ENCODE measurements around the gene SLC9A3. TPM values are rescaled to one million over a fixed set of nuclear protein-coding genes. Genes with fewer than 3 reads are reported as not detected.

SLC9A3 gene
- total RNA-seq, 4 donors from 2014 or later = 1.7 to 4.5 (median 2.9) TPM

GRCh38 chr5:494667-495255, 29.5 kb downstream of the SLC9A3 start:
- Histone ChIP-seq H3K9me3 (no peaks in the 10 kb centered on the region), H3K27ac (no peak overlapping the region), H3K36me3 (no peaks in the 10 kb centered on the region), H3K27me3 (peaks cover 28 to 50% (median 45%) of the 10 kb centered on the region in 3 donors), H3K4me3 (no peak overlapping the region), H3K4me1 (no peaks in the 10 kb centered on the region)
- in situ Hi-C loops (cut with MboI; ENCODE audit: low sequenced_read_pairs in 4 of 4) = no loop called here
- intact Hi-C loops (cut with DNase I; ENCODE audit: low total_unique reads) = no loop called here
- ATAC-seq (no peak), DNase-seq (no peak)
- TF ChIP-seq POLR2A (IDR thresholded peaks at IDR 0.05) = no peak

- intact Hi-C loops (cut with DNase I; ENCODE audit: low total_unique reads) = no loop called here
- H3K27me3 ChIP-seq = peaks cover 19 to 55% (median 55%) of the 10 kb centered on the region in 3 donors
- ATAC-seq (no peak), DNase-seq (no peak)
- H3K4me3 ChIP-seq = no peak overlapping the region
- in situ Hi-C loops (cut with MboI; ENCODE audit: low sequenced_read_pairs in 4 of 4) = no loop called here
- no peak overlapping the region for H3K27ac ChIP-seq
- no peaks in the 10 kb centered on the region for H3K4me1 ChIP-seq
- no peak for TF ChIP-seq CTCF (IDR thresholded peaks at IDR 0.05 in 4 of 5, conservative IDR thresholded peaks at IDR 0.05 in 1 of 5)
- no peak for TF ChIP-seq POLR2A (IDR thresholded peaks at IDR 0.05)
- H3K9me3 ChIP-seq = no peaks in the 10 kb centered on the region
- H3K36me3 ChIP-seq = no peaks in the 10 kb centered on the region
These were observed 30.5 kb downstream of the SLC9A3 start for GRCh38 chr5:493758-494157.

- TF ChIP-seq POLR2A (IDR thresholded peaks at IDR 0.05) = no peak
- no peak for TF ChIP-seq CTCF (IDR thresholded peaks at IDR 0.05 in 4 of 5, conservative IDR thresholded peaks at IDR 0.05 in 1 of 5)
- no peak overlapping the region for H3K4me3 ChIP-seq
- no peaks in the 10 kb centered on the region for H3K9me3 ChIP-seq
- no peaks in the 10 kb centered on the region for H3K36me3 ChIP-seq
- ATAC-seq (no peak), DNase-seq (no peak)
- intact Hi-C loops (cut with DNase I; ENCODE audit: low total_unique reads) = no loop called here
- no peak overlapping the region for H3K27ac ChIP-seq
- H3K4me1 ChIP-seq = no peaks in the 10 kb centered on the region
- H3K27me3 ChIP-seq = peaks cover 17 to 60% (median 59%) of the 10 kb centered on the region in 3 donors
- in situ Hi-C loops (cut with MboI; ENCODE audit: low sequenced_read_pairs in 4 of 4) = no loop called here
These were observed 31.0 kb downstream of the SLC9A3 start for GRCh38 chr5:493119-493701.

- no peaks in the 10 kb centered on the region for H3K9me3 ChIP-seq
- intact Hi-C loops (cut with DNase I; ENCODE audit: low total_unique reads) = no loop called here
- H3K4me1 ChIP-seq = no peaks in the 10 kb centered on the region
- TF ChIP-seq CTCF (IDR thresholded peaks at IDR 0.05 in 4 of 5, conservative IDR thresholded peaks at IDR 0.05 in 1 of 5) = no peak
- TF ChIP-seq POLR2A (IDR thresholded peaks at IDR 0.05) = no peak
- peaks cover 17 to 59% (median 57%) of the 10 kb centered on the region in 3 donors for H3K27me3 ChIP-seq
- no peak for DNase-seq
- H3K4me3 ChIP-seq = no peak overlapping the region
- ATAC-seq = no peak
- H3K27ac ChIP-seq = no peak overlapping the region
- in situ Hi-C loops (cut with MboI; ENCODE audit: low sequenced_read_pairs in 4 of 4) = no loop called here
- no peaks in the 10 kb centered on the region for H3K36me3 ChIP-seq
These were observed 31.8 kb downstream of the SLC9A3 start for GRCh38 chr5:492314-492893.

GRCh38 chr5:491856-492155, 32.4 kb downstream of the SLC9A3 start:
- in situ Hi-C loops (cut with MboI; ENCODE audit: low sequenced_read_pairs in 4 of 4) (no loop called here), intact Hi-C loops (cut with DNase I; ENCODE audit: low total_unique reads) (no loop called here)
- H3K27me3 ChIP-seq = peaks cover 17 to 59% (median 51%) of the 10 kb centered on the region in 3 donors
- H3K4me1 ChIP-seq = no peaks in the 10 kb centered on the region
- no peak overlapping the region for H3K27ac ChIP-seq
- H3K4me3 ChIP-seq = no peak overlapping the region
- ATAC-seq (no peak), DNase-seq (no peak)
- H3K9me3 ChIP-seq = no peaks in the 10 kb centered on the region
- TF ChIP-seq POLR2A (IDR thresholded peaks at IDR 0.05) (no peak), CTCF (IDR thresholded peaks at IDR 0.05 in 4 of 5, conservative IDR thresholded peaks at IDR 0.05 in 1 of 5) (no peak)
- no peaks in the 10 kb centered on the region for H3K36me3 ChIP-seq

All from gastrocnemius medialis (tissue), 4 donors.